GM18502 (cell line): ENCODE results near the gene MYO5A.
"Not testable (repeated sequence)": the region's sequence is repeated elsewhere in the genome, so short reads cannot be mapped to it uniquely, and the experiment has no call there.

Experiments used
- ATAC-seq: cut with Tn5 transposase; IDR thresholded peaks from one replicate; pipeline ENCODE4 v1.9.1; 2021; ENCODE audit warnings: mild to moderate bottlenecking; ENCODE audit not compliant: unreplicated experiment, poor library complexity

The MYO5A gene

DNA sequence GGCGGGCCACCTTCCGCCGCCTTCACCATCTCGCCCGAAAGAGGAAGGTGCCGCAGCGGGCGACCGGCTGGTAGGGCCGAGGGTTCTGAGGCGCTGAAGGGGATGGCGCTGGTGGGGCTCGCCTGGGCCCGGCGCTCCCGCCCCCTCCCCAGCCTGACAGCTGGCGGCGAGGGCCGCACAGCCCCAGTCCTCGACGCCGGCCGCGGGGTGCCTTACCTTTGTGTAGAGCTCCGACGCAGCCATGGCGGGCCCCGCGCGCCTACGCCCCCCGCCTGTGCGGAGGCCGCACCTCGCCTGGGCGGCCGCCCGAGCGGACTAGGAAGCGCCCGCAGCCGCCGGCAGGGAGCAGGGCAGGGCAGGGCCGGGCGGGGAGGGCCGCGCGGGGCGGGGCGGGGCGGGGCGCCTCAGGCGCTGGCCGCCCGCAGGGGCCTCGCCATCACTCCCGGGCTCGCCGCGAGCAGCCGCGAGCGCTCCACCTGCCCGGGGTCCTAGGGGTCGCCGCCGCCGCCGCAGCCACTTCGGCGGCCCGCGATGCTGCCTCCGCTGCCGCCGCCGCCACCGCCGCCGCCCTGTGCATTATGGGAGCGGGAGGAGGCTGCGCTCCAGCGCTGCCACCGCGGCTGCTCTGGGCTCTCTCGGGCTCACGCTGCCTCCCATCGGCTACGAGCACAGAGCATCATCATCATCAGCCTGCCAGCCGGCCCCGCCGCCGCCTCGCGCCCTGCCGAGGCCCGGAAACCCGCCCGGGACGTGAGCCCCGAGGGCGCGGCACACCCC is at the start of gene MYO5A:
Gene MYO5A (minus strand): TSS at position 317 of the 777 bp plus-strand sequence. CDS start 74 bp downstream, at position 243.
- peak; percentile 87 for ATAC-seq

DNA sequence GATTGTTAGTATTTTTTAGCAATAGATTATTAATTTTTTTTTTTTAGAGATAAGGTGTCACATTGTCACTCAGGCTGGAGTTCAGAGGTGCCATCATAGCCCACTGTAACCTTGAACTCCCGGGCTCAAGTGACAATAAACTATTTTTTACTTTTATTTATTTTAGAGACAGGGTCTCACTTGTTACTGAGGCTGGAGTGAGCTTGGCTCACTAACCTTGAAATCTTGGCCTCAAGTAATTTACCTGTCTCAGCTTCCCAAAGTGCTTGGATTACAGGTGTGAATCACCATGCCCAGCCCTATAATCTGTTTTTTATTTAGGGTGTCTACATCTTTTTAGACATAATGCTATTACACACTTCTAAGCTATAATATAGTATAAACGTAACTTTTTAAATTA is 48.0 kb upstream of the MYO5A start:
- no peak for ATAC-seq

DNA sequence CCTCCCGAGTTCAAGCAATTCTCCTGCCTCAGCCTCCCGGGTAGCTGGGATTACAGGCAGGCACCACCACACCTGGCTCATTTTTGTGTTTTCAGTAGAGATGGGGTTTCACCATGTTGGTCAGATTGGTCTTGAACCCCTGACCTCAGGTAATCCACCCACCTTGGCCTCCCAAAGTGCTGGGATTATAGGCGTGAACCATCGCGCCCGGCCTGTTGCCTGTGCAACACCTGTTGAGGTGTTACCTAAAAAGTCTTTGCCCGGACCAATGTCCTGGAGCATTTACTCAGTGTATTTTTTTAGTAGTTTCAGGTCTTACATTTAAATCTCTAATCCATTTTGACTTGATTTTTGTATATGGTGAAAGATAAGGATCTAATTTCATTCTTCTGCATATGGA is 46.9 kb upstream of the MYO5A start:
- ATAC-seq, result not testable (repeated sequence)

DNA sequence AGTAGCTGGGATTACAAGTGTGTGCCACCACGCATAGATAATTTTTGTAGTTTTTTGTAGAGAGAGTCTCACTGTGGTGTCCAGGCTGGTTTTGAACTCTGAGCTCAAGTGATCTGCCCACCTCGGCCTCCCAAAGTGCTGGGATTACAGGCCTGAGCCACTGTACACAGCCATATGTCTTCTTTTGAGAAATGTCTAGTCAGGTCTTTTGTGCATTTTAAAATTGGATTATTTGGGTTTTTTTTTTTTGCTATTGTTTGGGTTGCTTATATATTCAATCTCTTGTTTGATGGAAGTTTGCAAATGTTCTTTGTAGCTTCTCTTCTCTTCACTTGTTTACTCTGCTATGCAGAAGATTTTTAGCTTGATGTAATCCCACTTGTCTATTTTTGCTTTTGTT is 46.4 kb upstream of the MYO5A start:
- no peak for ATAC-seq

DNA sequence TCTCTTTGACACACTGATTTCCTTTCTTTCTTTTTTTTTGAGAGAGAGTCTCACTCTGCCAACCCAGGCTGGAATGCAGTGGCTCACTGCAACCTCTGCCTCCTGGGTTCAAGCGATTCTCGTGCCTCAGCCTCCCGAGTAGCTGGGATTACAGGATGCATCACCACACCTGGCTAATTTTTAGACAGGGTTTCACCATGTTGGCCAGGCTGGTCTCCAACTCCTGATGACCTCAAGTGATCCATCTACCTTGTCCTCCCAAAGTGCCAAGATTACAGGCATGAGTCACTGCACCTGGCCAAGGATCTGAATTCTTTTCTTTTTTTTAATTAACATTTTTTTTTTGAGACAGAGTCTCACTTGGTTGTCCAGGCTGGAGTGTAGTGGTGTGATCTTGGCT is 45.9 kb upstream of the MYO5A start:
- not testable (repeated sequence) for ATAC-seq

DNA sequence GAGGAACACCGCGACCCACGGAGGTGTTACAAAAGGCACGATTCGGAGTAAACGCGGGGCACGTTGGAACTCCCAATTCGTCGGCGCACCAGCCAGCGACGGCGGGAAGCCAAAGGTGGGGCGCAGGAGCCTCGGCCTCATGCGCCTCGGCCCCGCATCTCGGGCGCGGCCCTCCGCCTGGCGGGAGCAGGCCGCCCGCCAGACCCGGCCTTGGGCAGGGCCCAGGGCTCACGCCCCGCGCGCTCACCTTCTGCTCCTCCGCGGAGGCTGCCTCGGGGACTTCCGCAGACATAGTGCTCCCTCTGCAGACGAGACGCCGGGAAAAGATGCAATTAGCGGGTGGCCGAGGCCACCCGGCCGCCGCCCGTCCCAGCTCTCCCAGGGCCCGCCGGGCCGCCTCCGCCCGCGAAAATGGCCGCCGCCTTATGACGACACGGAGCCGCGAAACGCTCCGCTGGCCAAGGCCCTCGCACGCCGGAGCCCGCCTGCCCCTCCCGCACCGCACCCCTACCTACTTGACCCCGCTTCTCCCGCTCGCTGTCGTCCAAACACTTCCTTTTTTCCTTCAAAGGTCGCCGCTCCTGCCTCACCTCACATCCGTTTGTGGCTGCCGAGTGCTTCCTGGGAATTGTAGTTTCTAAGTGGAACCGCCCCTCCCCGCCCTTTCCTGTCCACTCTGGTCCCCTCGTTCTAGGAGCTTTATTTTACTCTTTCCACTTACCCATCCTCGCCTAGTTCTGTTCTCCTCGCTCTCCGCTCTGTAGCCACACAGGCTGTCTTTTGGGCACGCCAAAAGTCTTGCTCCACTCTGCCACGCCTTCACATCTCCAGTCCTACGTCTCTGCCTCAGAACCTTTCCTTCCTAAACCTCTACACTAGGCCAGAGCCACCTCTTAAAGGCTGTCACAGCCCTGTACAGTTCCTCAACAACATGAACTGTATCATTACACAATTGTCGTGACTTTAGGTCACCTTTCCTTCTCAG is 40.2 kb upstream of the MYO5A start, which contains the start of gene ARPP19:
Gene ARPP19 (minus strand): TSS at position 430 of the 985 bp plus-strand sequence. CDS start 138 bp downstream, at position 292.
- ATAC-seq, result peak; percentile 69

DNA sequence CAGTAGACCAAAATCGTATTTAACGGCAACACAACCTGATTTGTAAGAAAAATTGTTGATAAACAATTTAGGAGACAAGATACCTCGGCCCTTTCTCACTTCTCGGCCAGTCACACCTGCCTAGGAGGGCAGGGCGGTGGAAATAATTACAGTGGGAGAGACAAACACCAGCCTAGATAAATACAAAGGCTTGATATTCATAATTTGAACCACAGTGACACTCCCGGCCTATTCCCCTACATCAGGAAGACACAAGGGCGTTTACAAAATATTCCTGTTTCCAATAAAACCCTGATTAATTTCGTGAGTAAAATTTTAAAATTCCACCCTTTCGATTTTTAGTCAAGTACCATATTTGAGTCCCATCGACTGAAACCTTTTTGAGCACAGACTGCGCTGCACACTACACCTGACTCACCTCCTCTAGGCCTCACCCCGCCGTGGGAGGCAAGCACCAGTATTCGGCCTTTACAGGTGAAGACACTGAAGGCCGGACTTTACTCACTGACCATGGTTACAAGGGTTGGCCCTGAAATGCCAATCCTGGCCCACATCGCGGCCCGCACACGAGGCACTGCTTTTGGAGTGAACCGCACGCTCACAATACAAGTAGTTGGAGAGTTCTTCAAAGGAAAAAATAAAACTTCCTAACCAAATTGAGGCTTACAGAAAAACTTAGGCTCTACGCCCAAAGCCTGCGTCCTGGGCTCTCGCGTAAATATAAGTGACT is 39.4 kb upstream of the MYO5A start:
- no peak for ATAC-seq

DNA sequence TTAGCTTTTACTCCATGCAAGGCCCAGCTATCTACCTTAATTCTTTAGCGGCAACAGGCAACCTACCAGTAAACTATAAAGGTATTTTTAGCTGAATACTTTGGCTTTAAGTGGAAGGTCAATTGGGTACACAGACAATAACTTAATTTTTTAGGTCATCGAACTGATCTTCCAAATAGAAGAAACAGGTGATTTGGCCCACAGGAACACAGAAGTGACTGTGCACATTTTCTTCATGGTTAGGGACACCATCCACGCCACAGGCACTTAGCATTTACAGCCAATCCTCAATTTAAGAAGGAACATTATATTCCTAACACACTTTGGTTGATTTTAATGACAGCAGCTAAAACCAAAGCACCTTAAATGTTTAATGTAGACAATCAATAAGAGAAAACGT is 38.2 kb upstream of the MYO5A start:
- ATAC-seq, result no peak

DNA sequence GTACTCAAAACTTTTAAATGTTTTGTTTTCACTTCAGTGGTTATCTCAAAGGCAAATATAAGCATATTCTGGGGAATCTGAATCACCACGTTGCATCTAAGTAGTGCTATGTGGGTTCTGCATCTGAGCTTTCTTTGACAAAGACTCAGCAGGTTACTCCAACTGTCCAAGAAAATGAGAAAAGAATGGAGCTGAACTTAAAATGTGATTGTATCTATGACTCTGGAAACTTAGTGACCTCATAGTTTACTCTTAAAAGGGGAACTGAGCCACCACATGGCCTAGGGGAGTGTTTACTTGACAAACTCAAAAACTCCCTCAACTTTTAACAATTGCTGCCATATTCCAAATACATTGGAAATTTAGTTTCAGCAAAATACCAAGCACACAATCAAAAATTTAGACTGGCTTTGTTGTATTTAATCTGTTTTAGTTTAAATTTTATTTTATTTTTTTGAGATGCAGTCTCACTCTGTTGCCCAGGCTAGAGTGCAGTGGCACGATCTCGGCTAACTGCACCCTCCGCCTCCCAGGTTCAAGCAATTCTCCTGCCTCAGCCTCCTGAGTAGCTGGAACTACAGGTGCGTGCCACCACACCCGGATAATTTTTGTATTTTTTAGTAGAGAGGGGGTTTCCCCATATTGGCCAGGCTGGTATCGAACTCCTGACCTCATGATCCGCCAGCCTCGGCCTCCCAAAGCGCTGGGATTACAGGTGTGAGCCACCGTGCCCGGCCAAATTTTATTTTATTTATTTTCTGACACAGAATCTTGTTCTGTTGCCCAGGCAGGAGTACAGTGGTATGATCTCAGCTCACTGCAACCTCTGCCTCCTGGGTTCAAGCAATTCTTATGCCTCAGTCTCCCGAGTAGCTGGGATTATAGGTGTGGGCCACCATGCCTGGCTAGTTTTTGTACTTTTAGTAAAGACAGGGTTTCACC is 37.0 kb upstream of the MYO5A start:
- ATAC-seq, result peak; percentile 58

DNA sequence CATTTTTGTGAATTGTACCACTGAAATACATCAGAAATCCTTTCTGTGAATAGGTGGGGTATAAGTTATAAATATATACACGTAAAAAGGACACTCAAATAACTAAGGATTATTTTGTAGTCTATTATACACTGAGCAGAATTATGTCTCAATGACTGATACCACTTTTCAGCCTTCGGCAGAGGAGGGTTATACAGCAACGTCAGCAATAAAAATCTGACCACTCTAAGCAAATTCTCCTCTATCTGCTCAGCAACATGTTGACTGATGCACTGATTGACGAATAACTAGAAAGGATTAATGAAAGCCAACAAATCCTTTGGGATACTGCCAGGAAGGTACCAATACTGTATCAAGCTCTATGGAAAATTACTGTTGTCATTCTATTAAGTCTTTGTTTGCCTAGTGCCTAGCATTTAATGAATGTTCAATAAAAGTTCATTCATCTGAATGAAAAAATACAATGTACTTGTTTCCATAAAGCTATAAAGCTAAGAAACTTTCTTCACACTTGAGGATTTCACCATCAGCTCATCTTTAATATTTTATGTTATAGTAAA is 34.9 kb upstream of the MYO5A start:
- ATAC-seq, result no peak

DNA sequence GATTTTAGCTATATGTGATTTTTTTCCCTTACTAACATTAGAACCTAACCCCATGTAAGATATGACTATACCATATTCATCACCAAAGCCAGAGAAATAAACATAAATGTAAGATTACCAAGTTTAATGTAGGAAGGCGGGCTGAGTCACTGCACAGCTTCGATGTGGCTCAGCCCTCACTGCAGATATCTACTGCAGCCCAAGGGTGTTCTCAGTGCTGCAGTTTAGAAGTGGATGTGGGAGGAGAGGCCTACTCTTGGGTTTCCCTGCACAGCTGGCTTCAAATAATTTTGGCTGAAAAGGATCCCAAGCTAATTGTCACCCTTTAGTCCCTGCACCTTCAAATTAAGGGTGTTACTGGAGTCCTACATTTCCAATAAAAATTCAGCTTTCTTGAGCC is 30.9 kb upstream of the MYO5A start:
- ATAC-seq, result peak; percentile 49

DNA sequence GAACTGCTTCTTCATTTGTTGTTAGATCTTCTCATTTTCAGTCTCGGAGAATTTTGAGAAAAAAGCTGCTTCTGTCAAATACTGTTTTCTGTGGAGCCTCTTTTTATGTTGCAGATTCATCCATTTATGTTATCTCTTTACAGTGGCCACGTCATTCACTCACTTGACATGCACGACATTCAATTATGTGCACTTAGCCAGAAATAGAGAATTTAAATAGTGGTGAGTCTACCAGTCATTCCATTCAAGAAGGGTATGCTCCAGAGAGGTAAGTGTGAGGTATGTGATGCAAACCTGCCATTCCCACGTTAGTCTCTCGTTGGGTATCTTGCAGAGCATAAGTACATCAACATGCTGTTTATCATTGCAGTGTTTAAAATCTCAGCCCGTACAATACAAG is 30.3 kb upstream of the MYO5A start:
- peak; percentile 49 for ATAC-seq

DNA sequence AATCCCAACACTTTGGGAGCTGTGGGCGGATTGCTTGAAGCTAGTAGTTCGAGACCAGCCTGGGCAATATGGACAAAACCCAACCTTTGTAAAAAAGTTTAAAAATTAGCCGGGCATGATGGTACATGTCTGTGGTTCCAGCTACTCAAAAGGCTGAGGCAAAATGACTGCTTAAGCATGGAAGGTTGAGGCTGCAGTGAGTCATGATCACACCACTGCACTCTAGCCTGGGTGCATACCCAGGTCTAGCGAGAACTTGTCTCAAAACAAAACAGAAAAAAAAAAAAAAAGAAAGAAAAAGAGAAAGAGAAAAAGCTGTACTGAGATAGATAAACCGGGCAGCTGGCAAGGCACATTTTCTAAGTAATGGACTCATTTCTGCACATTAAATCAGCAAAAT is 29.5 kb upstream of the MYO5A start:
- peak; percentile 81 for ATAC-seq

DNA sequence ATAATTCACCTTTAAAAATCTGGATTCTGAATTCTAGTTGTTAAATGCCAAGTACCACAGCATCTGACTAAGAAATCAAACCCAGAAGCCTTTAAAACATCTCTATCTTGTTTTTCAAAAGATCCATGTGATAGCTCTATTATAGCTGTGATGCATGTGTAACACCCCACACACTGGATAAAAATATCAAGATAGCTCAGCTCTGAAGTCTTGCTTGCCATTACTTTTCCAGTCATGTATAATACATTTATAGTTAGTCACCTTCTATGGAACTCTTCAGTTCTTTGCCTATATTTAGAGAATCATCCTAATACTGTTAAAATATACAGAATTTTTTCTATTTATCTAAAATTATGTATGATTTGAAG is 28.6 kb upstream of the MYO5A start:
- ATAC-seq, result no peak

DNA sequence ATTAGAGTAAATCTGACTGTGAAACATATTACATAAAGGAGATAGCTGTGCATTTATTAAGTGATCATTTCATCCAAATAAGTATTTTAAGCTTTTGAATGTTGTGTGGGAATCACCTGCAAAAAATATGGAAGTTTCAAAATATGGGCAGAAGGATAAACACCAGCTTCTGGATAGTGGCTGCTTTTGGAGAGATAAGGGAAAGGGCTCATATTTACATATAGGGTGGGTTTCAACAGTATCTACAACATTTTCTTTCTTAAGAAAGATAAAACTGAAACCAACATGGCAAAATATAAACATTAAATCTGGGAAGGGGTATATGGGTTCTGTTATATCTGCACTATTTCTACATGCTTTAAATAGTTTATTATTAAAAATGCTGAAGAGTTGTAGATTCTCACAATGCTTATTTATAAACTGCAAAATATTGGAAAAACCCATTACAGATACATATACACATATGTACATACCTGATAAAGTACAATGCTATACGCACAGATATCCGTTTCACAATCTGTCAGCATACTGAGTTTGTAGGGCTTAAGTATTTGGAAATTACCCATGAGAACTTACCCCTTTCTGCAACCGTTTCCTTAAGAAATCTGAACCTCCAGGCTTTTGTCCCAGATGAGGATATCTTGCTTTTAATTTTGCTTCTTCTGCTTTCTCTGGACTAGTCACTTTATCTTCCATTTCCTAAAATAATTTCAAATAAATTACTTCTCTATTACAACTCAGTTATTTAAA is 28.0 kb upstream of the MYO5A start:
- ATAC-seq, result no peak

DNA sequence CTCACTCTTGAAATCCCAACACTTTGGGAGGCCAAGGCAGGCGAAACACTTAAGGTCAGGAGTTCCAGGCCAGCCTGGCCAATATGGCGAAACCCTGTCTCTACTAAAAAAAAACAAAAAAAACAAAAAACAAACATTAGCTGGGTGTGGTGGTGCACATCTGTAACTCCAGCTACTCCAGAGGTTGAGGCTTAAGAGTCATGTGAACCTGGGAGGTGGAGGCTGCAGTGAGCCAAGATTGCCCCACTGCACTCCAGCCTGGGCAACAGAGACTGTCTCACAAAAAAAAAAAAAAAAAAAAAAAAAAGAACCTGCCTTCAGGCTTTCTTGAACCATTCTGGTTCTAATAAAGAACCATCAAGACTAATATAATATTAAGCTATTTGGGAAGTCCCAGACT is 23.6 kb upstream of the MYO5A start:
- ATAC-seq, result no peak

DNA sequence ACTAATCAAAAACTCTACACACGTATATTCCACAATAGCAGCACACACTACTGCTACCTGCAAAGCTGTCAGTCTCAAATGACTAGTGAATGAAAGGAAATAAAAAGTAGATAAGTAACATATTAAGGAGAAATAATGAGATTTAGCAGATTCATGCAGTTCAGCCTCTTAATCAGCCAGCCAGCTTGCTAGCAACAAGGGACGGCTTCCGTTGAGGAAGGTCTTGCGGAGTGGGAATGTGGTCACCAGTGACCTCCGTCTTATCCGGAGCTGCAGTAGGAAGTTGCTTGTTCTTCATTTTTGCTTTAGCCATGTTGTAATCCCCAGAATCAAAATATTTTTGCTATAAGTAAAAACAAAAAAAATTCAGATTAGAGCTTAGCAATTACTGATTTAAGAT is 23.1 kb upstream of the MYO5A start:
- ATAC-seq, result no peak

DNA sequence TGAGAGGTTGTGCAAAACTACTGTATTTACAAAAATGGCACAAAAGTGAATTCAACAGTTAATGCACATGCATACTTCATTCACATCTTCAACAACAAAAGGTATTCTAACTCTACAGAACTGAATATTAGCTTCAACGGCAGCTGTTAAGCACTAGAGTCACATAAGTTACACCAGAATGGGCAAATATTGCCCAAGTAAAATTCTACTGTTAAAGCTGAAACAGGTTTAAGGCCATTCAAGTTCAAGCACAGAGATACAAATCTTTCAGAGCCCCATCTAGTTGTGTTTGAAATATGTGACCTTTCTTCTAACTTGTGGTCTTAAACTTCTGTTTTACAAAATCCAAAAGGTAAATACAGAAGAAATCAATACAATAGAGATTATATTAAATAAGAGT is 22.5 kb upstream of the MYO5A start:
- not testable (repeated sequence) for ATAC-seq
